ENCODE measurements around the gene ELL. TPM values are rescaled to one million over a fixed set of nuclear protein-coding genes. Genes with fewer than 3 reads are reported as not detected.

Gene ELL
- total RNA-seq, 4 donors from 2014 or later, result 21.8 to 30.8 (median 27.3) TPM

- no peak overlapping the region for H3K4me3 ChIP-seq
- in situ Hi-C loops (cut with MboI; ENCODE audit: low sequenced_read_pairs in 4 of 4), result no loop called here
- H3K27ac ChIP-seq, result no peak overlapping the region
- H3K27me3 ChIP-seq, result peaks cover 9 to 19% (median 13%) of the 10 kb centered on the region in 3 donors
- intact Hi-C loops (cut with DNase I; ENCODE audit: low total_unique reads), result no loop called here
- ATAC-seq, result no peak
- H3K4me1 ChIP-seq, result peaks cover 7 to 14% of the 10 kb centered on the region in 2 donors
- peaks cover 0 to 34% of the 10 kb centered on the region in 2 donors for H3K36me3 ChIP-seq
- H3K9me3 ChIP-seq, result no peaks in the 10 kb centered on the region
- DNase-seq, result no peak
- TF ChIP-seq POLR2A (IDR thresholded peaks at IDR 0.05), result no peak
- no peak for TF ChIP-seq CTCF (IDR thresholded peaks at IDR 0.05 in 4 of 5, conservative IDR thresholded peaks at IDR 0.05 in 1 of 5)
These were observed 80.7 kb downstream of the ELL start for GRCh38 chr19:18440936-18441803.

- Histone ChIP-seq H3K4me1 (peaks cover 7 to 14% of the 10 kb centered on the region in 2 donors), H3K27me3 (peaks cover 9 to 19% (median 13%) of the 10 kb centered on the region in 3 donors), H3K27ac (peak overlapping the region in 1 of 4 donors; percentile 79), H3K9me3 (no peaks in the 10 kb centered on the region), H3K36me3 (peaks cover 0 to 27% of the 10 kb centered on the region in 2 donors), H3K4me3 (no peak overlapping the region)
- intact Hi-C loops (cut with DNase I; ENCODE audit: low total_unique reads), result no loop called here
- in situ Hi-C loops (cut with MboI; ENCODE audit: low sequenced_read_pairs in 4 of 4), result no loop called here
- ATAC-seq (no peak), DNase-seq (no peak)
- TF ChIP-seq POLR2A (IDR thresholded peaks at IDR 0.05) (no peak), CTCF (IDR thresholded peaks at IDR 0.05 in 4 of 5, conservative IDR thresholded peaks at IDR 0.05 in 1 of 5) (peak in 1 of 5 experiments; percentile 24)
These were observed 81.4 kb downstream of the ELL start for GRCh38 chr19:18440415-18440877.

- intact Hi-C loops (cut with DNase I; ENCODE audit: low total_unique reads) (no loop called here), in situ Hi-C loops (cut with MboI; ENCODE audit: low sequenced_read_pairs in 4 of 4) (no loop called here)
- no peak for ATAC-seq
- Histone ChIP-seq H3K27me3 (peaks cover 9 to 19% (median 13%) of the 10 kb centered on the region in 3 donors), H3K9me3 (no peaks in the 10 kb centered on the region), H3K27ac (peak overlapping the region in 1 of 4 donors; percentile 79), H3K36me3 (peaks cover 0 to 21% of the 10 kb centered on the region in 2 donors), H3K4me1 (peaks cover 7 to 14% of the 10 kb centered on the region in 2 donors), H3K4me3 (no peak overlapping the region)
- no peak for DNase-seq
- TF ChIP-seq POLR2A (IDR thresholded peaks at IDR 0.05) (no peak), CTCF (IDR thresholded peaks at IDR 0.05 in 4 of 5, conservative IDR thresholded peaks at IDR 0.05 in 1 of 5) (no peak)
These were observed 82.0 kb downstream of the ELL start for GRCh38 chr19:18439910-18440237.

GRCh38 chr19:18439025-18439909 lies 82.6 kb downstream of the ELL start:
- TF ChIP-seq CTCF (IDR thresholded peaks at IDR 0.05 in 4 of 5, conservative IDR thresholded peaks at IDR 0.05 in 1 of 5) (no peak), POLR2A (IDR thresholded peaks at IDR 0.05) (no peak)
- ATAC-seq (no peak), DNase-seq (no peak)
- H3K27ac ChIP-seq, result peak overlapping the region; percentile 7 to 79 (median 70)
- H3K36me3 ChIP-seq, result peaks cover 0 to 15% of the 10 kb centered on the region in 2 donors
- H3K27me3 ChIP-seq, result peaks cover 9 to 19% (median 13%) of the 10 kb centered on the region in 3 donors
- intact Hi-C loops (cut with DNase I; ENCODE audit: low total_unique reads), result no loop called here
- H3K4me3 ChIP-seq, result no peak overlapping the region
- H3K4me1 ChIP-seq, result peaks cover 7 to 14% of the 10 kb centered on the region in 2 donors
- no peaks in the 10 kb centered on the region for H3K9me3 ChIP-seq
- in situ Hi-C loops (cut with MboI; ENCODE audit: low sequenced_read_pairs in 4 of 4), result no loop called here
